CD4-positive, alpha-beta memory T cell (primary cell): ENCODE results near the gene ZNF385C. TPM values are rescaled to one million over a fixed set of nuclear protein-coding genes. Genes with fewer than 3 reads are reported as not detected.
A peak's percentile ranks its signal among the peaks of the same experiment; 100 is the strongest.

Source experiments
- CTCF ChIA-PET: fragments of 350-600 bp; sonication (Branson Sonifier 250); formaldehyde crosslinking; loops from one replicate; lab custom pipeline; 2021; ENCODE audit warnings: inconsistent platforms; ENCODE audit not compliant: partially characterized antibody; lab: Charles Lee
- POLR2A ChIA-PET: fragments of 350-600 bp; sonication (Branson Sonifier 250); formaldehyde crosslinking; loops from one replicate; lab custom pipeline; 2021; ENCODE audit not compliant: partially characterized antibody; lab: Charles Lee
- DNase-seq, 5 donors: peaks; one replicate each; pipeline versions ENCODE4 v3.0.0 to v3.0.0-alpha.2; 2020 to 2022; ENCODE audit warnings: mixed read lengths in 1 of 5
- H3K27ac ChIP-seq: one replicate; pipeline ENCODE4 v1.7.0; 2013; ENCODE audit warnings: low read depth, low read length
- H3K27me3 ChIP-seq: 2 replicates; pipeline ENCODE4 v1.7.0; 2013; ENCODE audit warnings: mild to moderate bottlenecking, low read length, moderate library complexity; ENCODE audit not compliant: insufficient read depth
- H3K36me3 ChIP-seq: 2 replicates; pipeline ENCODE4 v1.7.0; 2013; ENCODE audit warnings: mild to moderate bottlenecking, low read length, moderate library complexity; ENCODE audit not compliant: insufficient read depth
- H3K4me1 ChIP-seq: 2 replicates; pipeline ENCODE4 v1.7.0; 2013; ENCODE audit warnings: mild to moderate bottlenecking, low read length, moderate library complexity; ENCODE audit not compliant: insufficient read depth
- H3K4me3 ChIP-seq, 2 donors: one replicate each; pipeline ENCODE4 v1.7.0; 2013; ENCODE audit warnings: low read length in 2 of 2, mild to moderate bottlenecking in 1 of 2
- H3K9me3 ChIP-seq, 2 donors: one replicate each; pipeline ENCODE4 v1.7.0; 2013; ENCODE audit warnings: low read length in 2 of 2, control low read depth in 1 of 2; ENCODE audit not compliant: control insufficient read depth in 1 of 2
- H3K27ac Mint-ChIP-seq, 7 donors: one replicate each; pipeline ENCODE4 v1.8.0; 2020 to 2021; ENCODE audit warnings: mixed read lengths in 7 of 7, mild to moderate bottlenecking in 6 of 7, inconsistent platforms in 3 of 7, moderate library complexity in 3 of 7
- H3K27me3 Mint-ChIP-seq, 2 donors: one replicate each; pipeline ENCODE4 v1.8.0; 2020 to 2021; ENCODE audit warnings: mixed read lengths in 2 of 2
- H3K36me3 Mint-ChIP-seq, 2 donors: one replicate each; pipeline ENCODE4 v1.8.0; 2020 to 2021; ENCODE audit warnings: mixed read lengths in 2 of 2, inconsistent platforms in 1 of 2, mild to moderate bottlenecking in 1 of 2
- H3K4me1 Mint-ChIP-seq, 4 donors: one replicate each; pipeline ENCODE4 v1.8.0; 2020 to 2021; ENCODE audit warnings: mixed read lengths in 4 of 4, mild to moderate bottlenecking in 1 of 4
- H3K4me3 Mint-ChIP-seq, 8 donors: one replicate each; pipeline ENCODE4 v1.8.0; 2020 to 2021; ENCODE audit warnings: mixed read lengths in 8 of 8, mild to moderate bottlenecking in 7 of 8, moderate library complexity in 6 of 8, inconsistent platforms in 3 of 8
- H3K9me3 Mint-ChIP-seq, 8 donors: one replicate each; pipeline ENCODE4 v1.8.0; 2020 to 2021; ENCODE audit warnings: mixed read lengths in 8 of 8, mild to moderate bottlenecking in 5 of 8, inconsistent platforms in 3 of 8, moderate library complexity in 1 of 8
- intact Hi-C: fragments of 100-400 bp; cut with micrococcal nuclease; formaldehyde crosslinking; loops from one replicate; pipeline ENCODE4 v1.15.1; 2023
- polyA plus RNA-seq, 2 donors: library from polyadenylated mRNA; unstranded; fragments of 300-500 nt; fragmentation: Illumina TruSeq; gene quantifications; one replicate each; pipeline ENCODE4 v1.2.3, GENCODE V29; 2021
- total RNA-seq, 2 experiments: library from RNA; stranded (reverse); gene quantifications; one replicate each; pipeline ENCODE4 v1.2.3, GENCODE V29; 2021

The ZNF385C gene
- total and polyA plus RNA-seq, 4 experiments from 2014 or later: 0.36 TPM; not detected in 3

- peaks cover 12 to 43% (median 24%) of the 10 kb centered on the region in 4 donors for H3K4me1 Mint-ChIP-seq
- CTCF ChIA-PET: interaction anchor here (1.2 to 8.1 kb wide), 13 partner anchors 11 to 156 kb away, joined by 3 to 124 read pairs (median 6); partner anchors contain the start of genes CNP, DNAJC7 and NKIRAS2
- peak overlapping the region in 4 of 8 donors; percentile 13 to 59 (median 44) for H3K4me3 Mint-ChIP-seq
- Histone ChIP-seq H3K36me3 (no peaks in the 10 kb centered on the region), H3K9me3 (no peaks in the 10 kb centered on the region), H3K27ac (no peak overlapping the region), H3K4me1 (peaks cover 11% of the 10 kb centered on the region), H3K4me3 (no peak overlapping the region), H3K27me3 (no peaks in the 10 kb centered on the region)
- no peaks in the 10 kb centered on the region for H3K9me3 Mint-ChIP-seq
- no peak for DNase-seq
- H3K36me3 Mint-ChIP-seq: peaks cover 8 to 9% of the 10 kb centered on the region in 2 donors
- no peaks in the 10 kb centered on the region for H3K27me3 Mint-ChIP-seq
- intact Hi-C loops: loop anchor here (5.0 kb wide), 1 partner anchor 63 kb away; the partner anchor contains the start of gene KCNH4
- peak overlapping the region in 2 of 7 donors; percentile 22 to 23 for H3K27ac Mint-ChIP-seq
- POLR2A ChIA-PET: interaction anchor here (0.8 to 5.3 kb wide), 2 partner anchors 10 to 103 kb away, joined by 4 to 28 read pairs; partner anchors contain the start of gene DNAJC7
These were observed 21.0 kb upstream of the ZNF385C start for GRCh38 chr17:42119301-42119700.

GRCh38 chr17:42118545-42118944 is 20.3 kb upstream of the ZNF385C start:
- Mint-ChIP-seq H3K4me3 (peak overlapping the region in 7 of 8 donors; percentile 15 to 61 (median 37)), H3K4me1 (peaks cover 12 to 43% (median 25%) of the 10 kb centered on the region in 4 donors), H3K36me3 (peaks cover 7 to 8% of the 10 kb centered on the region in 2 donors), H3K27ac (peak overlapping the region in 3 of 7 donors; percentile 22 to 53 (median 47)), H3K27me3 (no peaks in the 10 kb centered on the region), H3K9me3 (no peaks in the 10 kb centered on the region)
- CTCF ChIA-PET: interaction anchor here (0.7 to 8.1 kb wide), 8 partner anchors 18 to 155 kb away, joined by 3 to 124 read pairs (median 12); partner anchors contain the start of genes CNP, DNAJC7 and NKIRAS2
- intact Hi-C loops: loop anchor here (5.0 kb wide), 1 partner anchor 64 kb away; the partner anchor contains the start of gene KCNH4
- POLR2A ChIA-PET: interaction anchor here (5.3 kb wide), 1 partner anchor 102 kb away, joined by 28 read pairs; the partner anchor contains the start of gene DNAJC7
- Histone ChIP-seq H3K36me3 (no peaks in the 10 kb centered on the region), H3K4me1 (peaks cover 11% of the 10 kb centered on the region), H3K27ac (no peak overlapping the region), H3K9me3 (no peaks in the 10 kb centered on the region), H3K4me3 (no peak overlapping the region), H3K27me3 (no peaks in the 10 kb centered on the region)
- DNase-seq: peak; percentile 30 to 43 (median 33)

GRCh38 chr17:42118126-42118510 is 19.8 kb upstream of the ZNF385C start:
- H3K36me3 Mint-ChIP-seq: peaks cover 7 to 8% of the 10 kb centered on the region in 2 donors
- no peak overlapping the region for H3K27ac ChIP-seq
- H3K4me3 Mint-ChIP-seq: peak overlapping the region in 3 of 8 donors; percentile 8 to 37 (median 29)
- no peak for DNase-seq
- no peaks in the 10 kb centered on the region for H3K9me3 ChIP-seq
- no peak overlapping the region for H3K4me3 ChIP-seq
- H3K9me3 Mint-ChIP-seq: no peaks in the 10 kb centered on the region
- H3K27ac Mint-ChIP-seq: peak overlapping the region in 2 of 7 donors; percentile 22 to 53
- ChIA-PET POLR2A (interaction anchor here (1.1 to 5.3 kb wide), 2 partner anchors 101 to 152 kb away, joined by 4 to 28 read pairs; partner anchors contain the start of genes CNP and DNAJC7), CTCF (interaction anchor here (0.6 to 8.1 kb wide), 11 partner anchors 10 to 271 kb away, joined by 3 to 124 read pairs (median 9); partner anchors contain the start of genes CNP, DNAJC7, GHDC and NKIRAS2)
- H3K27me3 ChIP-seq: no peaks in the 10 kb centered on the region
- intact Hi-C loops: loop anchor here (5.0 kb wide), 1 partner anchor 64 kb away; the partner anchor contains the start of gene KCNH4
- peaks cover 15% of the 10 kb centered on the region for H3K4me1 ChIP-seq
- H3K36me3 ChIP-seq: no peaks in the 10 kb centered on the region
- peaks cover 12 to 43% (median 25%) of the 10 kb centered on the region in 4 donors for H3K4me1 Mint-ChIP-seq
- H3K27me3 Mint-ChIP-seq: no peaks in the 10 kb centered on the region

- DNase-seq: no peak
- POLR2A ChIA-PET: interaction anchor here (1.1 to 5.3 kb wide), 2 partner anchors 101 to 151 kb away, joined by 4 to 28 read pairs; partner anchors contain the start of genes CNP and DNAJC7
- intact Hi-C loops: loop anchor here (5.0 kb wide), 1 partner anchor 65 kb away; the partner anchor contains the start of gene KCNH4
- H3K27ac ChIP-seq: no peak overlapping the region
- Mint-ChIP-seq H3K27me3 (no peaks in the 10 kb centered on the region), H3K27ac (peak overlapping the region in 1 of 7 donors; percentile 79), H3K36me3 (peaks cover 8 to 11% of the 10 kb centered on the region in 2 donors), H3K4me3 (no peak overlapping the region), H3K9me3 (no peaks in the 10 kb centered on the region), H3K4me1 (peaks cover 16 to 49% (median 29%) of the 10 kb centered on the region in 4 donors)
- no peaks in the 10 kb centered on the region for H3K36me3 ChIP-seq
- H3K4me1 ChIP-seq: peaks cover 20% of the 10 kb centered on the region
- H3K4me3 ChIP-seq: no peak overlapping the region
- CTCF ChIA-PET: interaction anchor here (0.6 to 8.1 kb wide), 12 partner anchors 10 to 271 kb away, joined by 3 to 124 read pairs (median 8); partner anchors contain the start of genes CNP, DNAJC7, GHDC and NKIRAS2
- no peaks in the 10 kb centered on the region for H3K9me3 ChIP-seq
- H3K27me3 ChIP-seq: no peaks in the 10 kb centered on the region
These were observed 19.3 kb upstream of the ZNF385C start for GRCh38 chr17:42117397-42118125.

GRCh38 chr17:42116705-42117396 is 18.6 kb upstream of the ZNF385C start:
- no peaks in the 10 kb centered on the region for H3K9me3 Mint-ChIP-seq
- no peak overlapping the region for H3K27ac ChIP-seq
- peaks cover 24% of the 10 kb centered on the region for H3K4me1 ChIP-seq
- H3K27me3 Mint-ChIP-seq: no peaks in the 10 kb centered on the region
- peaks cover 19 to 55% (median 34%) of the 10 kb centered on the region in 4 donors for H3K4me1 Mint-ChIP-seq
- H3K36me3 Mint-ChIP-seq: peaks cover 8 to 11% of the 10 kb centered on the region in 2 donors
- CTCF ChIA-PET: interaction anchor here (0.7 to 8.1 kb wide), 8 partner anchors 9 to 272 kb away, joined by 3 to 124 read pairs (median 10); partner anchors contain the start of genes DNAJC7, GHDC, NKIRAS2 and STAT3
- peak overlapping the region in 6 of 7 donors; percentile 13 to 79 (median 68) for H3K27ac Mint-ChIP-seq
- no peaks in the 10 kb centered on the region for H3K9me3 ChIP-seq
- intact Hi-C loops: loop anchor here (1.0 to 5.0 kb wide), 4 partner anchors 50 to 154 kb away; partner anchors contain the start of gene KCNH4
- H3K27me3 ChIP-seq: no peaks in the 10 kb centered on the region
- H3K4me3 Mint-ChIP-seq: peak overlapping the region in 4 of 8 donors; percentile 1 to 43 (median 22)
- no peak overlapping the region for H3K4me3 ChIP-seq
- POLR2A ChIA-PET: interaction anchor here (1.1 to 5.3 kb wide), 3 partner anchors 9 to 151 kb away, joined by 3 to 28 read pairs (median 4); partner anchors contain the start of genes CNP and DNAJC7
- no peaks in the 10 kb centered on the region for H3K36me3 ChIP-seq
- DNase-seq: peak; percentile 80 to 88 (median 81)

- peaks cover 13 to 16% of the 10 kb centered on the region in 2 donors for H3K36me3 Mint-ChIP-seq
- Histone ChIP-seq H3K36me3 (no peaks in the 10 kb centered on the region), H3K4me1 (peaks cover 31% of the 10 kb centered on the region), H3K27me3 (no peaks in the 10 kb centered on the region), H3K4me3 (no peak overlapping the region), H3K9me3 (no peaks in the 10 kb centered on the region), H3K27ac (no peak overlapping the region)
- H3K4me1 Mint-ChIP-seq: peaks cover 25 to 62% (median 44%) of the 10 kb centered on the region in 4 donors
- peak overlapping the region in 4 of 7 donors; percentile 43 to 85 (median 58) for H3K27ac Mint-ChIP-seq
- ChIA-PET POLR2A (interaction anchor here (1.5 to 3.1 kb wide), 5 partner anchors 9 to 152 kb away, joined by 3 to 45 read pairs (median 8); partner anchors contain the start of genes DNAJC7 and NKIRAS2), CTCF (interaction anchor here (2.1 to 8.1 kb wide), 7 partner anchors 47 to 150 kb away, joined by 5 to 124 read pairs (median 39); partner anchors contain the start of genes CNP, DNAJC7 and NKIRAS2)
- DNase-seq: no peak
- H3K4me3 Mint-ChIP-seq: no peak overlapping the region
- H3K9me3 Mint-ChIP-seq: peaks cover 0 to 3% (median 0%) of the 10 kb centered on the region in 8 donors
- no peaks in the 10 kb centered on the region for H3K27me3 Mint-ChIP-seq
- intact Hi-C loops: no loop called here
These were observed 15.8 kb upstream of the ZNF385C start for GRCh38 chr17:42114118-42114517.
